Spleen (tissue), 11 donors: ENCODE results near the gene MCM5. TPM values are rescaled to one million over a fixed set of nuclear protein-coding genes. Genes with fewer than 3 reads are reported as not detected.
"Not testable (repeated sequence)": the region's sequence is repeated elsewhere in the genome, so short reads cannot be mapped to it uniquely, and the experiment has no call there.

Source experiments
- DNase-seq: peaks from one replicate; pipeline ENCODE4 v3.0.0-alpha.2; 2020
- H3K27ac ChIP-seq, 8 donors: fragments of 200-600 bp; sonication (generic) in 7 of 8; 1 replicate in 4 of 8; 2 replicates in 4 of 8; pipeline versions ENCODE4 v1.5.0 to v1.8.0; 2016 to 2021; ENCODE audit warnings: inconsistent platforms in 4 of 8, mild to moderate bottlenecking in 4 of 8, moderate library complexity in 1 of 8
- H3K27me3 ChIP-seq, 7 donors: fragments of 200-600 bp; sonication (generic) in 6 of 7; replicated peaks in 1 of 7; 1 replicate in 4 of 7; 2 replicates in 3 of 7; pipeline versions ENCODE4 v1.5.0 to v1.8.0; 2016 to 2021; ENCODE audit warnings: inconsistent platforms in 3 of 7, mild to moderate bottlenecking in 1 of 7
- H3K36me3 ChIP-seq, 6 donors: fragments of 200-600 bp; sonication (generic) in 5 of 6; 1 replicate in 4 of 6; 2 replicates in 2 of 6; pipeline versions ENCODE4 v1.5.0 to v1.8.0; 2016 to 2021; ENCODE audit warnings: inconsistent platforms in 2 of 6
- H3K4me1 ChIP-seq, 6 donors: fragments of 200-600 bp; sonication (generic) in 5 of 6; 1 replicate in 3 of 6; 2 replicates in 3 of 6; pipeline versions ENCODE4 v1.5.0 to v1.8.0; 2016 to 2021; ENCODE audit warnings: inconsistent platforms in 3 of 6
- H3K4me3 ChIP-seq, 8 donors: fragments of 200-600 bp; sonication (generic) in 7 of 8; 1 replicate in 4 of 8; 2 replicates in 4 of 8; pipeline versions ENCODE4 v1.5.0 to v1.8.0; 2016 to 2021; ENCODE audit warnings: inconsistent platforms in 4 of 8, mild to moderate bottlenecking in 4 of 8, moderate library complexity in 2 of 8
- H3K9me3 ChIP-seq, 8 donors: fragments of 200-600 bp; sonication (generic) in 7 of 8; 1 replicate in 4 of 8; 2 replicates in 4 of 8; pipeline versions ENCODE4 v1.5.0 to v1.8.0; 2016 to 2021; ENCODE audit warnings: inconsistent platforms in 4 of 8
- POLR2A ChIP-seq, 3 donors: fragments of 450-650 bp; IDR thresholded peaks; one replicate each; pipeline ENCODE4 v1.5.1; 2017; ENCODE audit warnings: antibody characterized with exemption in 3 of 3, mild to moderate bottlenecking in 1 of 3
- POLR2AphosphoS5 ChIP-seq, 3 donors: sonication (generic); formaldehyde crosslinking; IDR thresholded peaks; one replicate each; pipeline ENCODE4 v1.5.1; 2017; ENCODE audit warnings: antibody characterized with exemption in 3 of 3
- WGBS, 5 donors: extraction: QIAGEN DNeasy Blood & Tissue Kit in 3 of 5; methylation state at CpG; one replicate each; pipeline versions ENCODE4 v1.1.5 to v1.1.7; 2013 to 2018; 5-methylcytosine and 5-hydroxymethylcytosine counted together
- intact Hi-C: fragments of 100-400 bp; cut with DNase I; formaldehyde crosslinking; loops from one replicate; pipeline ENCODE4 v1.15.0; 2023; ENCODE audit warnings: low total_unique reads
- polyA plus RNA-seq, 3 donors: library from polyadenylated mRNA; stranded (reverse); fragments of 200-250 nt; gene quantifications; one replicate each; pipeline ENCODE4 v1.2.1, GENCODE V29; 2013
- total RNA-seq, 7 donors: library from RNA; depleted of rRNA in 3 of 7; stranded (reverse); fragments of >200 nt in 3 of 7; fragmentation: NEBNext Ultra II Directional in 4 of 7; extraction: Animal tissue kit (Norgen Biotek cat#: 25700) in 4 of 7; gene quantifications; one replicate each; pipeline versions ENCODE4 v1.1.0 to v1.2.1, GENCODE V29; 2016 to 2021
- TF ChIP-seq, protein P1 (sequence below), 11 experiments: fragments of 200-600 bp in 7 of 11; fragments of 450-650 bp in 4 of 11; sonication (generic) in 4 of 11; IDR thresholded peaks in 8 of 11; conservative IDR thresholded peaks in 3 of 11; 1 replicate in 7 of 11; 2 replicates in 4 of 11; pipeline versions ENCODE4 v1.4.0 to v1.8.0; 2016 to 2021; ENCODE audit warnings: antibody characterized with exemption in 11 of 11, inconsistent platforms in 4 of 11, mild to moderate bottlenecking in 1 of 11
- donor health status: healthy with polysubstance abuse.
- donor health status: DM: no; HTN: no; CAD: no; lungs with moderate emphysema.
- donor health status: DM: no; HTN: no; CAD: no.
- donor health status: Bipolar disorder and iron deficiency.
- donor health status: healthy.
- donor health status: DM: no; HTN: no; CAD: no.
- donor health status: DM: yes; HTN: yes; CAD: no.

MCM5 gene
- total and polyA plus RNA-seq, 10 donors, result 45.2 to 96.3 (median 56.5) TPM

DNA sequence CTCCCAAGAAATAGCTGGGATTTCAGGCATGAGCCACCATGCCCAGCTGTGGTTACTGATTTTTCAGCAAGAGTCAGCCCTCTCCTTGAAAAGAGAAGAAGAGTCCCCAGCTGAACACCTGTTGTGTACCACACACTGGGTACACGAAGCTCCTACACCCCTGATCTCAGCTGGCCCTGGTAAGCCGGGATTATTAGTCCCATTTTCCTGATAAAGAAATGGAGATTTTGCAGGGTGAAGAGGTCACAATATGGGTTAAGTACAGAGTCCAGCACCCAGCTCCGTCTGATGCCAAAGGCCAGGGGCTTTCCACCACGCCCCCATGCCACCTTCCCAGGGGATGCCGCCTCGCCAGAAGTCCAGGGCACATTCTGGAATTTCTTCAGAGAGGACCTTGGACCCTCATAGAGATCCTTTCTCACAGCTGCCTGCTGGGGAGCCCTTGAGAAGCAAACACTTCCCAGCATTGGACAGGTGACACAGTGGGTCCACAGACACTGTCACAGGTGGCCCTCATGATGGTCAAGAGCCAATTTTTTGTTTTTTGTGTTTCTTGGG is 38.9 kb upstream of the MCM5 start:
- intact Hi-C loops, result no loop called here
- no peak overlapping the region for H3K4me3 ChIP-seq
- no peaks in the 10 kb centered on the region for H3K9me3 ChIP-seq
- no peaks in the 10 kb centered on the region for H3K27me3 ChIP-seq
- H3K36me3 ChIP-seq, result no peaks in the 10 kb centered on the region
- 49 to 90% (median 70%) methylated on average over 6 of the region's 6 CpGs for WGBS, 5 donors
- no peak for DNase-seq
- H3K4me1 ChIP-seq, result peaks cover 0 to 43% (median 10%) of the 10 kb centered on the region in 6 donors
- no peak overlapping the region for H3K27ac ChIP-seq
- no peak for TF ChIP-seq POLR2AphosphoS5 (IDR thresholded peaks at IDR 0.05)
- TF ChIP-seq, protein P1, sequence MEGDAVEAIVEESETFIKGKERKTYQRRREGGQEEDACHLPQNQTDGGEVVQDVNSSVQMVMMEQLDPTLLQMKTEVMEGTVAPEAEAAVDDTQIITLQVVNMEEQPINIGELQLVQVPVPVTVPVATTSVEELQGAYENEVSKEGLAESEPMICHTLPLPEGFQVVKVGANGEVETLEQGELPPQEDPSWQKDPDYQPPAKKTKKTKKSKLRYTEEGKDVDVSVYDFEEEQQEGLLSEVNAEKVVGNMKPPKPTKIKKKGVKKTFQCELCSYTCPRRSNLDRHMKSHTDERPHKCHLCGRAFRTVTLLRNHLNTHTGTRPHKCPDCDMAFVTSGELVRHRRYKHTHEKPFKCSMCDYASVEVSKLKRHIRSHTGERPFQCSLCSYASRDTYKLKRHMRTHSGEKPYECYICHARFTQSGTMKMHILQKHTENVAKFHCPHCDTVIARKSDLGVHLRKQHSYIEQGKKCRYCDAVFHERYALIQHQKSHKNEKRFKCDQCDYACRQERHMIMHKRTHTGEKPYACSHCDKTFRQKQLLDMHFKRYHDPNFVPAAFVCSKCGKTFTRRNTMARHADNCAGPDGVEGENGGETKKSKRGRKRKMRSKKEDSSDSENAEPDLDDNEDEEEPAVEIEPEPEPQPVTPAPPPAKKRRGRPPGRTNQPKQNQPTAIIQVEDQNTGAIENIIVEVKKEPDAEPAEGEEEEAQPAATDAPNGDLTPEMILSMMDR (IDR thresholded peaks at IDR 0.05 in 8 of 11, conservative IDR thresholded peaks at IDR 0.05 in 3 of 11), result no peak

DNA sequence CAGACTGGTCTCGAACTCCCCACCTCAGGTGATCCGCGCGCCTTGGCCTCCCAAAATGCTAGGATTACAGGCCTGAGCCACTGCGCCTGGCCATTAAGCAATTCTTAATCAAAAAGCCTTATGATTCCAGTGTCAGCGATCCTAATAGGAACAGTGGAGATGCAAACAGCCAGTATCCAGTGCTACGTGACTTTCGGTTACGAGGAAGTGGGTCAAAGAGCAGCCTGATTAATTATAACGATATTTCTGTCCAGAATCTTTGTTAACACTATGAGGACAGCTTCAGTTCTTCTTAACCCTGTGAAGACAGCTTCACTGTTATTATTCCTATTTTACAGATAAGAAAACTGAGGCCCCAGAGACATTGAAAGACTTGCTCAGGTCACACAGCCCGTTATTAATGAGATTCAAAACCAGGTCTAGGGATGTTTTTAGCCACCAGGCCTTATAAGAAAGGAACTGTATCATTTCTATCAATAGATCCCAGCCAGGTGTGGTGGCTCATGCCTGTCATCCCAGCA is 36.3 kb upstream of the MCM5 start:
- DNase-seq, result no peak
- no peak for TF ChIP-seq POLR2A (IDR thresholded peaks at IDR 0.05)
- TF ChIP-seq POLR2AphosphoS5 (IDR thresholded peaks at IDR 0.05), result no peak
- TF ChIP-seq, protein P1 (IDR thresholded peaks at IDR 0.05 in 8 of 11, conservative IDR thresholded peaks at IDR 0.05 in 3 of 11), result no peak
- intact Hi-C loops, result no loop called here
- Histone ChIP-seq H3K27me3 (no peaks in the 10 kb centered on the region), H3K4me1 (peaks cover 0 to 51% (median 19%) of the 10 kb centered on the region in 6 donors), H3K4me3 (no peak overlapping the region), H3K36me3 (no peaks in the 10 kb centered on the region), H3K27ac (peak overlapping the region in 5 of 8 donors; percentile 28 to 74 (median 56)), H3K9me3 (no peaks in the 10 kb centered on the region)
- 80 to 90% (median 89%) methylated on average over 11 of the region's 11 CpGs for WGBS, 5 donors

DNA sequence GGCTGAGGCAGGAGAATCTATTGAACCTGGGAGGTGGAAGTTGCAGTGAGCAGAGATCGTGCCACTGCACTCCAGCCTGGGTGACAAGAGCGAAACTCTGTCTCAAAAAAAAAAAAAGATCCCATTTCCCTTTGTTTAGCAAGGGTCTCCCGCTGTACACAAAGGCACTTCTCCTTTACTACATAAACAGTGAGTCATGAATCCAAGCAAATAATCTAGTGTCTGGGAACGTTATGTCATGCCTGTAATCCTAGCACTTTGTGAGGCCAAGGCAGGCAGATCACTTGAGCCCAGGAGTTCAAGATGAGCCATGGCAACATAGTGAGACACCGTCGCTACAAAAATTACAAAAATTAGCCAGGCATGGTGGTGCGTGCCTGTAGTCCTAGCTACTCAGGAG is 35.7 kb upstream of the MCM5 start:
- 73 to 87% (median 80%) methylated on average over 7 of the region's 7 CpGs for WGBS, 5 donors
- H3K36me3 ChIP-seq, DNase-seq, H3K4me3 ChIP-seq, H3K27me3 ChIP-seq, H3K9me3 ChIP-seq, intact Hi-C loops: not testable (repeated sequence)
- peak in 1 of 3 donors; percentile 47 for TF ChIP-seq POLR2AphosphoS5 (IDR thresholded peaks at IDR 0.05)
- peaks cover 0 to 57% (median 22%) of the 10 kb centered on the region in 6 donors for H3K4me1 ChIP-seq
- peak overlapping the region in 5 of 8 donors; percentile 28 to 74 (median 56) for H3K27ac ChIP-seq

DNA sequence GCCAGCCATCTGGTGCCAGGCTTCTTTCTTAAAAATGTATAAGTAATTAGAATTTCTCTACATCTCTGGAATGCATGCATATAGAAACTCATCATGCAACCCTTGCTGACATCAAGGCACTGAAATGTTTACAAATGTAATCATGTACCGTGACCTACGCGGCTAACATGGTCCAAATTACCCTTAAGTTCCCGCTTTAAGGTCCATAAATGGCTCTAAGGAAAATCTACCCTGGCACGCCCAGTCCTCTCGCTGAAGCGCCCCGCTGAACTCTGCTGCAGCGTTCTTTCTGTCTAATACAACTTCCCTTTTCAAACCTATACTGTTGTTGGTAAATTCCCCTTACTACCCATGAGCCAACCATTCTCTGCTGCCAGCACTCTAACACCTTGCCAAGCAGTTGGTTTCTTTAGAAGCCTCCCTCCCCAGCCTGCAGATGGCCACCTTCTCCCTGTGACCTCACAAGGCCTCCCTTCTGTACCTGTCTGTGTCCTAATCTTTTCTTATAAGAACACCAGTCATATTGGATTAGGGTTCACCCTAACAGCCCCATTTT is 32.5 kb upstream of the MCM5 start:
- no peaks in the 10 kb centered on the region for H3K27me3 ChIP-seq
- intact Hi-C loops, result no loop called here

More for the DNA sequence above, 32.5 kb upstream of the MCM5 start:
- H3K27ac ChIP-seq, result peak overlapping the region in 5 of 8 donors; percentile 2 to 57 (median 50)
- H3K4me1 ChIP-seq, result peaks cover 0 to 86% (median 51%) of the 10 kb centered on the region in 6 donors
- H3K36me3 ChIP-seq, result no peaks in the 10 kb centered on the region
- 29 to 45% (median 34%) methylated on average over 9 of the region's 9 CpGs for WGBS, 5 donors
- no peak for DNase-seq
- TF ChIP-seq, protein P1 (IDR thresholded peaks at IDR 0.05 in 8 of 11, conservative IDR thresholded peaks at IDR 0.05 in 3 of 11), result no peak
- TF ChIP-seq POLR2AphosphoS5 (IDR thresholded peaks at IDR 0.05), result peak in 1 of 3 donors; percentile 42
- H3K9me3 ChIP-seq, result no peaks in the 10 kb centered on the region
- no peak overlapping the region for H3K4me3 ChIP-seq
